Measurements from ENCODE around the gene FLNB.

DNA sequence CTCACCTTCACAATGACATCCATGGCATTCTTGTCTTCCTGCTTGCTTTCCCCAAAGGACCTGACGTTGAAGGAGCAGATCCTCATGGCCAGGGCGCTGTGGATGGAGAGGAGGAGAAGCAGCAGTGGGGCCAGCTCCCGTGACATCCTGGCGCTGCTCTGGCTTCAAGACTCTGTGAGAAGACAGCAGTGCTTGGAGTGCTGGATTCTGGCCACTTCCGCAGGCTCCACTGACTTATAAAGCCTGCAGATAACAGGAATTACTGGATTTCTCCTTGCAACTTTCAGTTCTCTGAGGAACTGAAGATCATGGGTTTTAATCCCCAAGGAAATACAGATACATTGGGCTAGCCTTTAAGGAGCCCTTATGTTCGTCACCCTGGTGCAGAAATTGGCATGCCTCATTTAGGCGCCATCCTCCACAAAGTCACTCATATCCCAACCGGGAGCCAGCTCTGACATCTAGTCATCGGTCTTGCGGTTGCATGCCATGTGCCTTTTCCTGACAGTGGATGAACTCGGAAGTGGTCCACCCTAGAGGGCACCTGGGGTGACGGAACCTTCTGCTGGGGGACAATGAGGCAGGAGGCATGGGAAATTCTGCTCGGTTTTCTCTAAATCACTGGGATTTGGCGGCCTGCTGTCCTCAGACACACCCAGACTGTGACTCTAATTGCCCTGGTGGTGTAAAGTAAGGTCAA, 202.7 kb downstream of the FLNB start, which contains the start of gene DNASE1L3:
- TF ChIP-seq, protein P1, sequence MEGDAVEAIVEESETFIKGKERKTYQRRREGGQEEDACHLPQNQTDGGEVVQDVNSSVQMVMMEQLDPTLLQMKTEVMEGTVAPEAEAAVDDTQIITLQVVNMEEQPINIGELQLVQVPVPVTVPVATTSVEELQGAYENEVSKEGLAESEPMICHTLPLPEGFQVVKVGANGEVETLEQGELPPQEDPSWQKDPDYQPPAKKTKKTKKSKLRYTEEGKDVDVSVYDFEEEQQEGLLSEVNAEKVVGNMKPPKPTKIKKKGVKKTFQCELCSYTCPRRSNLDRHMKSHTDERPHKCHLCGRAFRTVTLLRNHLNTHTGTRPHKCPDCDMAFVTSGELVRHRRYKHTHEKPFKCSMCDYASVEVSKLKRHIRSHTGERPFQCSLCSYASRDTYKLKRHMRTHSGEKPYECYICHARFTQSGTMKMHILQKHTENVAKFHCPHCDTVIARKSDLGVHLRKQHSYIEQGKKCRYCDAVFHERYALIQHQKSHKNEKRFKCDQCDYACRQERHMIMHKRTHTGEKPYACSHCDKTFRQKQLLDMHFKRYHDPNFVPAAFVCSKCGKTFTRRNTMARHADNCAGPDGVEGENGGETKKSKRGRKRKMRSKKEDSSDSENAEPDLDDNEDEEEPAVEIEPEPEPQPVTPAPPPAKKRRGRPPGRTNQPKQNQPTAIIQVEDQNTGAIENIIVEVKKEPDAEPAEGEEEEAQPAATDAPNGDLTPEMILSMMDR (IDR thresholded peaks at IDR 0.05) = no peak
- TF ChIP-seq POLR2AphosphoS5 (IDR thresholded peaks at IDR 0.05; ENCODE audit: low read depth, low read length) = no peak
- no peak for TF ChIP-seq REST (IDR thresholded peaks at IDR 0.05; ENCODE audit: insufficient read depth in 1 of 2, low read depth in 2 of 2, low read length in 1 of 2)
- no peak for TF ChIP-seq SIN3A (IDR thresholded peaks at IDR 0.05; ENCODE audit: borderline replicate concordance, insufficient read depth, low read depth, low read length)

All from Panc1 (cell line).